H1 (cell line): ENCODE measurements around the gene DPPA4. TPM values are rescaled to one million over a fixed set of nuclear protein-coding genes. Genes with fewer than 3 reads are reported as not detected.
A peak's percentile ranks its signal among the peaks of the same experiment; 100 is the strongest.

Experiments used
- CTCF ChIA-PET: fragments of 300-600 bp; sonication (Branson Sonifier 250); formaldehyde crosslinking; loops from one replicate; lab custom pipeline; 2021; ENCODE audit not compliant: partially characterized antibody; lab: Charles Lee
- POLR2A ChIA-PET: fragments of 300-600 bp; sonication (Branson Sonifier 250); formaldehyde crosslinking; loops from one replicate; lab custom pipeline; 2021; ENCODE audit warnings: inconsistent platforms; ENCODE audit not compliant: partially characterized antibody; lab: Charles Lee
- DNase-seq, 2 experiments: peaks; one replicate each; pipeline versions ENCODE4 v3.0.0 to v3.0.0-alpha.2; 2010 to 2022; ENCODE audit warnings: low spot score in 2 of 2, low read depth in 1 of 2, mixed read lengths in 1 of 2
- FAIRE-seq: peaks from 2 replicates; lab custom pipeline; 2011; peaks lifted over from hg19 to GRCh38; lab: Jason Lieb, UNC
- H2AFZ ChIP-seq: 2 replicates; pipeline ENCODE4 v1.8.1; 2012; ENCODE audit warnings: low read length, inconsistent platforms
- H2AK5ac ChIP-seq: 2 replicates; pipeline ENCODE4 v1.6.1; 2013; ENCODE audit warnings: low read depth, low read length
- H2BK120ac ChIP-seq: replicated peaks from 2 replicates; pipeline ENCODE3; 2013; ENCODE audit warnings: low read depth, low read length, inconsistent platforms
- H2BK12ac ChIP-seq: 2 replicates; pipeline ENCODE4 v1.6.1; 2013; ENCODE audit warnings: low read depth, low read length
- H2BK15ac ChIP-seq: 2 replicates; pipeline ENCODE4 v1.6.1; 2013; ENCODE audit warnings: low read length
- H2BK20ac ChIP-seq: 2 replicates; pipeline ENCODE4 v1.6.1; 2013; ENCODE audit warnings: low read length
- H2BK5ac ChIP-seq: 2 replicates; pipeline ENCODE4 v1.6.1; 2013; ENCODE audit warnings: low read depth, low read length
- H3K14ac ChIP-seq: 2 replicates; pipeline ENCODE4 v1.6.1; 2013; ENCODE audit warnings: inconsistent platforms; ENCODE audit not compliant: insufficient read length
- H3K18ac ChIP-seq: 2 replicates; pipeline ENCODE4 v1.6.1; 2013; ENCODE audit warnings: low read length; ENCODE audit errors: extremely low read depth
- H3K23ac ChIP-seq: 2 replicates; pipeline ENCODE4 v1.6.1; 2013; ENCODE audit warnings: inconsistent platforms; ENCODE audit not compliant: insufficient read length
- H3K23me2 ChIP-seq: 2 replicates; pipeline ENCODE4 v1.6.1; 2013; ENCODE audit warnings: low read depth, low read length
- H3K27ac ChIP-seq: 2 replicates; pipeline ENCODE4 v1.6.1; 2011; ENCODE audit warnings: low read depth, low read length, inconsistent platforms
- H3K27me3 ChIP-seq, 4 experiments: replicated peaks in 1 of 4; 1 replicate in 1 of 4; 2 replicates in 3 of 4; pipeline versions ENCODE4 v1.6.1 to v1.8.1; 2011 to 2013; ENCODE audit warnings: low read length in 3 of 4, mild to moderate bottlenecking in 3 of 4, inconsistent platforms in 2 of 4, mixed read lengths in 2 of 4, moderate library complexity in 1 of 4; ENCODE audit not compliant: control insufficient read depth in 3 of 4, insufficient read depth in 3 of 4; ENCODE audit errors: extremely low read depth in 1 of 4
- H3K36me3 ChIP-seq, 4 experiments: 2 replicates each; pipeline versions ENCODE4 v1.6.1 to v1.8.1; 2011 to 2013; ENCODE audit warnings: mild to moderate bottlenecking in 4 of 4, low read length in 3 of 4, moderate library complexity in 2 of 4, control low read depth in 1 of 4, inconsistent platforms in 1 of 4; ENCODE audit not compliant: insufficient read depth in 4 of 4, control insufficient read depth in 2 of 4
- H3K4ac ChIP-seq: replicated peaks from 2 replicates; pipeline ENCODE3; 2013; ENCODE audit warnings: low read length, low read depth, mixed read lengths, inconsistent platforms; ENCODE audit not compliant: insufficient read length
- H3K4me1 ChIP-seq, 4 experiments: replicated peaks in 1 of 4; 1 replicate in 1 of 4; 2 replicates in 3 of 4; pipeline versions ENCODE4 v1.6.1 to v1.8.1; 2011 to 2013; ENCODE audit warnings: low read length in 3 of 4, inconsistent platforms in 2 of 4, mixed read lengths in 1 of 4; ENCODE audit not compliant: insufficient read depth in 4 of 4, control insufficient read depth in 3 of 4
- H3K4me2 ChIP-seq, 2 experiments: 2 replicates each; pipeline versions ENCODE4 v1.6.1 to v1.8.1; 2011 to 2013; ENCODE audit warnings: low read depth in 2 of 2, low read length in 2 of 2, control low read depth in 1 of 2, inconsistent platforms in 1 of 2, mild to moderate bottlenecking in 1 of 2; ENCODE audit not compliant: insufficient read depth in 1 of 2
- H3K4me3 ChIP-seq, 4 experiments: fragments of 200-600, 300-600 bp in 1 of 4; sonication (generic), shearing (Covaris generic), sonication (Bioruptor Twin) in 1 of 4; 2 replicates each; pipeline versions ENCODE4 v1.5.1 to v1.8.1; 2011 to 2016; ENCODE audit warnings: low read length in 4 of 4, low read depth in 3 of 4, control low read depth in 2 of 4, inconsistent platforms in 2 of 4, mild to moderate bottlenecking in 2 of 4, mixed read lengths in 1 of 4, moderate library complexity in 1 of 4; ENCODE audit not compliant: insufficient read depth in 2 of 4; ENCODE audit errors: extremely low read depth in 1 of 4
- H3K56ac ChIP-seq: replicated peaks from 2 replicates; pipeline ENCODE3; 2013; ENCODE audit warnings: low read depth, mild to moderate bottlenecking, mixed read lengths, low read length, inconsistent platforms; ENCODE audit not compliant: insufficient read length
- H3K79me1 ChIP-seq: 2 replicates; pipeline ENCODE4 v1.6.1; 2013; ENCODE audit warnings: low read depth, low read length, control low read depth
- H3K79me2 ChIP-seq, 2 experiments: 2 replicates each; pipeline versions ENCODE4 v1.6.1 to v1.8.1; 2012 to 2013; ENCODE audit warnings: low read length in 2 of 2, mild to moderate bottlenecking in 2 of 2, inconsistent platforms in 1 of 2; ENCODE audit not compliant: insufficient read depth in 2 of 2, control insufficient read depth in 1 of 2
- H3K9ac ChIP-seq, 4 experiments: replicated peaks in 1 of 4; 1 replicate in 1 of 4; 2 replicates in 3 of 4; pipeline versions ENCODE4 v1.6.1 to v1.8.1; 2011 to 2013; ENCODE audit warnings: low read depth in 3 of 4, low read length in 3 of 4, control low read depth in 2 of 4, mild to moderate bottlenecking in 2 of 4, moderate library complexity in 2 of 4, inconsistent platforms in 1 of 4; ENCODE audit errors: extremely low read depth in 1 of 4
- H3K9me3 ChIP-seq, 2 experiments: 2 replicates each; pipeline versions ENCODE4 v1.6.1 to v1.8.1; 2012 to 2013; ENCODE audit warnings: mild to moderate bottlenecking in 2 of 2, moderate library complexity in 2 of 2, control low read depth in 1 of 2, inconsistent platforms in 1 of 2, low read depth in 1 of 2, low read length in 1 of 2, mixed read lengths in 1 of 2; ENCODE audit not compliant: insufficient read depth in 2 of 2
- H4K20me1 ChIP-seq, 2 experiments: replicated peaks in 1 of 2; 2 replicates each; pipeline versions ENCODE3 to v1.8.1; 2011 to 2013; ENCODE audit warnings: inconsistent platforms in 2 of 2, low read length in 2 of 2, mild to moderate bottlenecking in 1 of 2; ENCODE audit not compliant: insufficient read depth in 2 of 2, control insufficient read depth in 1 of 2
- H4K5ac ChIP-seq: 2 replicates; pipeline ENCODE4 v1.6.1; 2013; ENCODE audit warnings: low read length, low read depth, mixed read lengths, inconsistent platforms; ENCODE audit not compliant: insufficient read length
- H4K8ac ChIP-seq: 2 replicates; pipeline ENCODE4 v1.8.0; 2013; ENCODE audit warnings: mild to moderate bottlenecking, moderate library complexity, low read length, inconsistent platforms; ENCODE audit not compliant: insufficient read depth; ENCODE audit errors: extremely low read depth
- H4K91ac ChIP-seq: replicated peaks from 2 replicates; pipeline ENCODE3; 2013; ENCODE audit warnings: low read length, mixed read lengths, inconsistent platforms; ENCODE audit not compliant: insufficient read length
- CBX8 ChIP-seq: fragments of 300-800, 300-1000 bp; sonication (generic); IDR thresholded peaks from 2 replicates; pipeline ENCODE4 v1.7.1; 2016; ENCODE audit warnings: low read depth, low read length, borderline replicate concordance
- CREB1 ChIP-seq: IDR thresholded peaks from 2 replicates; pipeline ENCODE4 v1.6.1; 2012; ENCODE audit warnings: inconsistent platforms
- HDAC6 ChIP-seq: IDR thresholded peaks from one replicate; pipeline ENCODE4 v1.7.1; 2012; ENCODE audit warnings: low read depth, mild to moderate bottlenecking, inconsistent platforms, low read length, moderate library complexity
- JUN ChIP-seq: IDR thresholded peaks from 2 replicates; pipeline ENCODE4 v1.6.1; 2011; ENCODE audit warnings: low read depth, mild to moderate bottlenecking, improper control_type of control experiment, low read length
- RBBP5 ChIP-seq: IDR thresholded peaks from 2 replicates; pipeline ENCODE4 v1.7.1; 2012; ENCODE audit warnings: low read depth, mild to moderate bottlenecking, inconsistent platforms, low read length, moderate library complexity, borderline replicate concordance
- SIN3A ChIP-seq, 2 experiments: IDR thresholded peaks in 1 of 2; conservative IDR thresholded peaks in 1 of 2; 2 replicates each; pipeline ENCODE4 v1.6.1; 2011 to 2012; ENCODE audit warnings: low read length in 2 of 2, improper control_type of control experiment in 1 of 2, low read depth in 1 of 2, mild to moderate bottlenecking in 1 of 2
- SRF ChIP-seq: IDR thresholded peaks from 2 replicates; pipeline ENCODE4 v1.6.1; 2011; ENCODE audit warnings: mild to moderate bottlenecking, low read depth, low read length, moderate library complexity
- WGBS, 2 experiments: shearing (Covaris generic) in 1 of 2; methylation state at CpG; one replicate each; pipeline versions ENCODE4 v1.1.6 to v1.1.7; 2013 to 2015; ENCODE audit warnings: low lambda C conversion rate in 2 of 2, mixed read lengths in 2 of 2, inconsistent platforms in 1 of 2, low coverage in 1 of 2, missing lambda C conversion rate in 1 of 2; ENCODE audit not compliant: insufficient replicate concordance in 2 of 2, insufficient coverage in 1 of 2, insufficient read length in 1 of 2; ENCODE audit errors: extremely low coverage in 1 of 2, missing lambda C conversion rate in 1 of 2; 5-methylcytosine and 5-hydroxymethylcytosine counted together
- polyA plus RNA-seq, 7 experiments: library from polyadenylated mRNA; depleted of rRNA in 3 of 7; stranded (reverse) in 5 of 7; unstranded in 2 of 7; fragments of >200 nt in 5 of 7; fragments of 200-250 nt in 2 of 7; gene quantifications; 1 replicate in 5 of 7; 2 replicates in 1 of 7; 4 replicates in 1 of 7; pipeline versions ENCODE4 v1.2.1 to v1.2.3, GENCODE V29; 2011 to 2013; ENCODE audit warnings: missing spikeins in 2 of 7, mixed read lengths in 2 of 7
- total RNA-seq: library from RNA; stranded (reverse); fragmentation: NEBNext Ultra II Directional; extraction: Animal tissue kit (Norgen Biotek cat#: 25700); gene quantifications from 2 replicates; pipeline ENCODE4 v1.2.1, GENCODE V29; 2021

DPPA4 gene
- total and polyA plus RNA-seq, 2 of the 8 experiments (the other 6 are each of a cell fraction or from before 2014, with no cell fraction given), result 424 to 772 TPM

DNA sequence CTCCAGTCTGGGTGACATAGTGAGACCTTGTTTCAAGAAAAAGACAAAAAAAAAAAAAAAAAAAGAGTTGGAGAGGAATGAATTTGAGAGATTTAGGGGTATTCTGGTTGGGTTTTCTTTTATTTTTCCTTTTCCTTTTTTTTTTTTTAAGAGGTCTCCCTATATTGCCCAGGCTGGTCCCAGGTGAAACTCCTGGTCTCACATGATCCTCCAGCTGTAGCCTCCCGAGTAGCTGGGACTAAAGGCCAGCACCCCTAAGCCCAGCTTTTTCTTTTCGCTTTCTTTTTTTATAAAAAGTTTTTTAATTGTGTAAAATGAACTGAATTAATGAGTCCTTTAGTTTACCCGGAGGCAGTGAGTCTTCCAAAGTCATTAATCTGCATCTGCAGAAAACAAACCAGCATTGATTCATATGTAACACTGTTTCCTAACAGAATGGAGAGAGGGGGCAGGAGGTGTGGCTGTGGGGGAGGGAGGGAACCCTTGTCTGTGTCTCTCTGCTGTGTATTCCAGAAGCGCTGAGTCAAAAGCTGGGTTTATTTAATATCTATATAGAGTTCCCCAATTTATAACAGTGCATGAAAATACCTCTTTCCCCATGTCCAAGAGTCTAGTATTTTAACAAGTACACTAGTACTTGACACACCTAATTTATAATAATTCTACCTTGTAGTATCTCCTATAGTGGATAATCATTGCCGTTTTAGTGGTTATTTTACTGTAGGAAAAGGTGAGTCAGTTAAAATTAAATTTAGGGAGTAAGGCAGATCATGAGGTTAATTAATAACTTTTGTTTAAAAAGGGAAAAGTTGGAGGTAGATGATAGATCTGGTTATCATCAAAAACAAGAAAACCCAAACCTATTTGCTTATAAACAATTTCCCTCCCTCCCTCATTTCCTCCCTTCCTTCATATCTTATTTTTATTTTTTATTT is 2.6 kb upstream of the DPPA4 start:
- no peak overlapping the region for H3K56ac ChIP-seq
- POLR2A ChIA-PET, result interaction anchor here (0.6 to 26.4 kb wide), 11 partner anchors 8 to 58 kb away, joined by 3 to 681 read pairs (median 5); partner anchors contain the start of genes DPPA2 and DPPA4

More for the DNA sequence above, 2.6 kb upstream of the DPPA4 start:
- no peak overlapping the region for H3K14ac ChIP-seq
- H2BK5ac ChIP-seq, result peak overlapping the region; percentile 97
- 24% methylated on average over 5 of the region's 5 CpGs; no CpG with 5 or more reads in 1 of the 2 experiments for WGBS, 2 experiments
- no peaks in the 10 kb centered on the region for H3K9me3 ChIP-seq
- H2AK5ac ChIP-seq, result peak overlapping the region; percentile 79; the same call in 1 of the 2 replicates
- H3K23me2 ChIP-seq, result peaks cover 7% of the 10 kb centered on the region; the same call in 1 of the 2 replicates
- CTCF ChIA-PET, result interaction anchor here (0.7 to 1.3 kb wide), 5 partner anchors 13 to 64 kb away, joined by 3 to 5 read pairs (median 4); no protein-coding TSS in a partner anchor
- no peak overlapping the region for H2BK20ac ChIP-seq
- TF ChIP-seq HDAC6, result no peak
- no peak for TF ChIP-seq SRF
- no peak for TF ChIP-seq JUN
- no peak for TF ChIP-seq CBX8
- TF ChIP-seq RBBP5, result no peak
- TF ChIP-seq SIN3A (conservative IDR thresholded peaks at IDR 0.05 in 1 of 2, IDR thresholded peaks at IDR 0.05 in 1 of 2; ENCODE audit: low read depth in 1 of 2, low read length in 2 of 2), result peak in 1 of 2 experiments; percentile 60; a peak in 1 of 4 replicates
- TF ChIP-seq CREB1, result no peak
- no peak overlapping the region; the same call in 1 of the 2 replicates for H4K8ac ChIP-seq
- no peak overlapping the region for H4K91ac ChIP-seq
- peaks cover 26 to 82% of the 10 kb centered on the region in 2 experiments for H3K79me2 ChIP-seq
- peak overlapping the region; percentile 89; the same call in 1 of the 2 replicates for H2BK12ac ChIP-seq
- H4K20me1 ChIP-seq, result peaks cover 1 to 2% of the 10 kb centered on the region in 2 experiments
- H3K79me1 ChIP-seq, result peaks cover 4% of the 10 kb centered on the region; the same call in 1 of the 2 replicates
- DNase-seq, result no peak
- H4K5ac ChIP-seq, result peak overlapping the region; percentile 79
- no peak overlapping the region for H3K4ac ChIP-seq
- peak overlapping the region; percentile 71 for H3K18ac ChIP-seq
- H2BK15ac ChIP-seq, result no peak overlapping the region
- no peak overlapping the region for H3K27ac ChIP-seq
- H2BK120ac ChIP-seq, result no peak overlapping the region
- peak overlapping the region in 1 of 4 experiments; percentile 48; a peak in 1 of 7 replicates for H3K9ac ChIP-seq
- peaks cover 0 to 9% (median 5%) of the 10 kb centered on the region in 4 experiments; a peak in 4 of 7 replicates for H3K4me1 ChIP-seq
- H3K23ac ChIP-seq, result no peak overlapping the region
- peak overlapping the region; percentile 70 to 100 for H3K4me2 ChIP-seq
- no peak overlapping the region for H2AFZ ChIP-seq
- no peaks in the 10 kb centered on the region for H3K27me3 ChIP-seq
- H3K36me3 ChIP-seq, result peaks cover 4 to 50% (median 24%) of the 10 kb centered on the region in 4 experiments; a peak in 7 of 8 replicates
- peak overlapping the region; percentile 16 to 100 (median 62); a peak in 7 of 8 replicates for H3K4me3 ChIP-seq
- FAIRE-seq, result no peak
